Testis (tissue), 3 donors: ENCODE results near the gene CCNF. TPM values are rescaled to one million over a fixed set of nuclear protein-coding genes. Genes with fewer than 3 reads are reported as not detected.

Experiments used
- DNase-seq: peaks from one replicate; pipeline ENCODE4 v3.0.0-alpha.2; 2019
- H3K27ac ChIP-seq, 2 donors: fragments of 200-600 bp; sonication (generic); one replicate each; pipeline ENCODE4 v1.5.1; 2019
- H3K27me3 ChIP-seq: fragments of 200-600 bp; sonication (generic); one replicate; pipeline ENCODE4 v1.5.1; 2019
- H3K36me3 ChIP-seq: fragments of 200-600 bp; sonication (generic); one replicate; pipeline ENCODE4 v1.5.1; 2017; ENCODE audit warnings: low read depth; ENCODE audit errors: missing control alignments
- H3K4me1 ChIP-seq: fragments of 200-600 bp; sonication (generic); one replicate; pipeline ENCODE4 v1.5.1; 2019
- H3K4me3 ChIP-seq, 2 donors: fragments of 200-600 bp; sonication (generic); one replicate each; pipeline ENCODE4 v1.5.1; 2017 to 2019
- H3K9me3 ChIP-seq: fragments of 200-600 bp; sonication (generic); one replicate; pipeline ENCODE4 v1.5.1; 2017
- CTCF ChIP-seq, 3 experiments: fragments of 450-650 bp in 2 of 3; fragments of 200-600 bp in 1 of 3; sonication (generic) in 1 of 3; IDR thresholded peaks; one replicate each; pipeline ENCODE4 v1.5.1; 2016 to 2019; ENCODE audit warnings: antibody characterized with exemption in 3 of 3, mild to moderate bottlenecking in 2 of 3, moderate library complexity in 1 of 3
- POLR2A ChIP-seq: fragments of 450-650 bp; IDR thresholded peaks from one replicate; pipeline ENCODE4 v1.6.1; 2017; ENCODE audit warnings: antibody characterized with exemption, mild to moderate bottlenecking, moderate library complexity
- WGBS, 2 donors: methylation state at CpG; one replicate each; pipeline ENCODE4 v1.1.5; 2018; 5-methylcytosine and 5-hydroxymethylcytosine counted together
- intact Hi-C: fragments of 100-400 bp; cut with DNase I; formaldehyde crosslinking; loops from one replicate; pipeline ENCODE4 v1.15.1; 2023; ENCODE audit warnings: low total_unique reads
- polyA plus RNA-seq: library from polyadenylated mRNA; stranded (reverse); fragments of 350-450 nt; fragmentation: Illumina TruSeq; extraction: RNeasy Lipid Tissue Mini Kit (QIAGEN cat#74804); gene quantifications from one replicate; pipeline ENCODE4 v1.2.3, GENCODE V29; 2014; ENCODE audit warnings: low read depth, low replicate concordance; ENCODE audit not compliant: insufficient read depth
- total RNA-seq, 2 donors: library from RNA; depleted of rRNA; stranded (reverse); fragments of >200 nt; gene quantifications; one replicate each; pipeline ENCODE4 v1.2.3, GENCODE V29; 2016

Gene CCNF
- total and polyA plus RNA-seq, 3 donors from 2014 or later: 6.0 to 10.8 (median 9.4) TPM

- 47 to 51% methylated on average over 4 to 8 of the region's 9 CpGs for WGBS, 2 donors
- no peak for TF ChIP-seq POLR2A
- H3K4me1 ChIP-seq: peaks cover 36% of the 10 kb centered on the region
- H3K27me3 ChIP-seq: no peaks in the 10 kb centered on the region
- intact Hi-C loops: no loop called here
- DNase-seq: no peak
- no peak overlapping the region for H3K4me3 ChIP-seq
- peak overlapping the region in 1 of 2 donors; percentile 24 for H3K27ac ChIP-seq
- H3K9me3 ChIP-seq: no peaks in the 10 kb centered on the region
- no peaks in the 10 kb centered on the region for H3K36me3 ChIP-seq
Observed at GRCh38 chr16:2470603-2471015, 41.4 kb downstream of the CCNF start.

- H3K4me3 ChIP-seq: peak within 1 kb of the TSS in 1 of 2 donors; percentile 26
- intact Hi-C loops: no loop called here
Observed at GRCh38 chr16:2471016-2471652, 41.9 kb downstream of the CCNF start, which contains the start of gene NTN3. NTN3 (plus strand) TSS chr16:2471297; CDS start chr16:2471702, 405 bp downstream.

GRCh38 chr16:2471653-2472487 lies 42.6 kb downstream of the CCNF start:
- TF ChIP-seq CTCF (IDR thresholded peaks at IDR 0.05) (no peak), POLR2A (no peak)
- Histone ChIP-seq H3K27ac (peak overlapping the region in 1 of 2 donors; percentile 24), H3K4me1 (peaks cover 39% of the 10 kb centered on the region), H3K9me3 (no peaks in the 10 kb centered on the region), H3K4me3 (peak overlapping the region in 1 of 2 donors; percentile 26), H3K27me3 (no peaks in the 10 kb centered on the region), H3K36me3 (no peaks in the 10 kb centered on the region)
- intact Hi-C loops: no loop called here
- WGBS, 2 donors: 42 to 80% methylated on average over 9 to 61 of the region's 61 CpGs
- no peak for DNase-seq

More at GRCh38 chr16:2471016-2471652, 41.9 kb downstream of the CCNF start, which contains the start of gene NTN3:
- H3K27me3 ChIP-seq: no peaks in the 10 kb centered on the region
- WGBS, 2 donors: 0 to 2% methylated on average over 10 to 19 of the region's 59 CpGs
- H3K36me3 ChIP-seq: no peaks in the 10 kb centered on the region
- TF ChIP-seq POLR2A (no peak), CTCF (IDR thresholded peaks at IDR 0.05) (no peak)
- H3K27ac ChIP-seq: peak within 1 kb of the TSS in 1 of 2 donors; percentile 24
- no peaks in the 10 kb centered on the region for H3K9me3 ChIP-seq
- H3K4me1 ChIP-seq: peaks cover 39% of the 10 kb centered on the region
- DNase-seq: no peak

GRCh38 chr16:2472488-2472864 lies 43.2 kb downstream of the CCNF start:
- WGBS, 2 donors: 87 to 97% methylated on average over 12 to 22 of the region's 27 CpGs
- H3K27ac ChIP-seq: no peak overlapping the region
- H3K4me3 ChIP-seq: no peak overlapping the region
- DNase-seq: no peak
- H3K36me3 ChIP-seq: no peaks in the 10 kb centered on the region
- intact Hi-C loops: no loop called here
- no peaks in the 10 kb centered on the region for H3K27me3 ChIP-seq
- H3K9me3 ChIP-seq: no peaks in the 10 kb centered on the region
- H3K4me1 ChIP-seq: peaks cover 39% of the 10 kb centered on the region
- TF ChIP-seq CTCF (IDR thresholded peaks at IDR 0.05) (no peak), POLR2A (no peak)

- intact Hi-C loops: no loop called here
- no peak for DNase-seq
- no peaks in the 10 kb centered on the region for H3K27me3 ChIP-seq
- H3K27ac ChIP-seq: no peak overlapping the region
- H3K36me3 ChIP-seq: no peaks in the 10 kb centered on the region
- 74 to 90% methylated on average over 6 to 14 of the region's 14 CpGs for WGBS, 2 donors
- H3K4me1 ChIP-seq: peaks cover 39% of the 10 kb centered on the region
- H3K9me3 ChIP-seq: no peaks in the 10 kb centered on the region
- TF ChIP-seq CTCF (IDR thresholded peaks at IDR 0.05) (no peak), POLR2A (no peak)
- H3K4me3 ChIP-seq: no peak overlapping the region
Observed at GRCh38 chr16:2472885-2473445, 43.7 kb downstream of the CCNF start.
